ENCODE results near the gene OSBPL2. TPM values are rescaled to one million over a fixed set of nuclear protein-coding genes. Genes with fewer than 3 reads are reported as not detected.

OSBPL2 gene
- total RNA-seq, 2 experiments from 2014 or later: 23.6 to 24.3 TPM

DNA sequence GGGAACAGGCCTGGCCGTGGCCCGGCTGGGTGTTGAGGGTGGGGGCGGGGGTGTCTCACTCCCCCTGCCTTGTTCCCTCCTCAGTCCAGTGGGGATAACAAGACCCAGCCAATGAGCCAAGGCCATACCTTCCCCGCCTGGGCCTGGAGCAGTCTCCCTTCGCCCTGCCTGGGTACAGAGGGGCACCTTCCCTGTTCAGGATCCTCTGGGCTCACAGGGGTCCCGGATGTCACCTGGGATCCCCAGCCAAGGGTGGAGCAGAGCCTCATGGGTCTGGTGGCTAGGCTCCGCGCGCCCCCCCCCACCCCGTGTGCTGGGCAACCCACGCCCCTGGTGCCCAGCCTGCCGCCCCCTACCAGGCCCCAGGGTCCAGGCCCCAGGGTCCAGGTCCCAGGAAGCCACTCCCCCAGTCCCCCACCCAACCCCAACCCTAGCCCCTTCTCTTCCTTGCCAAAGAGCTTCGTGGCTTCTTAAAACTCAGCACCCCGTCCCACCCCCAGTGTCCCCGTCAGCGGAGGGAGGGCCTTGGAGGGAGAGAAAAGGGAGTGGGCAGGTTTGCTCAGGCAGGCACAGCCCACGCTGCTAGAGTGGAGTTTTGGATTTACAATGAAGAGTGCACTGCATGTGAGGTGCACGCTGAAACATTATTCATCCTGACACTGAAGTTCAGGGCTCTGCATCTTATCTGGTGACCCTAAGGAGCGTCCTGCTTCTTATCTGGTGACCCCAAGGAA lies 30.1 kb upstream of the OSBPL2 start:
- Mint-ChIP-seq H3K27me3 (no peaks in the 10 kb centered on the region), H3K9me3 (no peaks in the 10 kb centered on the region), H3K4me3 (no peak overlapping the region), H3K36me3 (ENCODE audit: low read depth) (peaks cover 1% of the 10 kb centered on the region), H3K4me1 (ENCODE audit: low read depth) (no peaks in the 10 kb centered on the region), H3K27ac (no peak overlapping the region)
- intact Hi-C loops (cut with micrococcal nuclease): no loop called here
- CTCF ChIA-PET: no interaction called here
- POLR2A ChIA-PET: no interaction called here
- DNase-seq (no peak), ATAC-seq (no peak)
- TF ChIP-seq, protein P1, sequence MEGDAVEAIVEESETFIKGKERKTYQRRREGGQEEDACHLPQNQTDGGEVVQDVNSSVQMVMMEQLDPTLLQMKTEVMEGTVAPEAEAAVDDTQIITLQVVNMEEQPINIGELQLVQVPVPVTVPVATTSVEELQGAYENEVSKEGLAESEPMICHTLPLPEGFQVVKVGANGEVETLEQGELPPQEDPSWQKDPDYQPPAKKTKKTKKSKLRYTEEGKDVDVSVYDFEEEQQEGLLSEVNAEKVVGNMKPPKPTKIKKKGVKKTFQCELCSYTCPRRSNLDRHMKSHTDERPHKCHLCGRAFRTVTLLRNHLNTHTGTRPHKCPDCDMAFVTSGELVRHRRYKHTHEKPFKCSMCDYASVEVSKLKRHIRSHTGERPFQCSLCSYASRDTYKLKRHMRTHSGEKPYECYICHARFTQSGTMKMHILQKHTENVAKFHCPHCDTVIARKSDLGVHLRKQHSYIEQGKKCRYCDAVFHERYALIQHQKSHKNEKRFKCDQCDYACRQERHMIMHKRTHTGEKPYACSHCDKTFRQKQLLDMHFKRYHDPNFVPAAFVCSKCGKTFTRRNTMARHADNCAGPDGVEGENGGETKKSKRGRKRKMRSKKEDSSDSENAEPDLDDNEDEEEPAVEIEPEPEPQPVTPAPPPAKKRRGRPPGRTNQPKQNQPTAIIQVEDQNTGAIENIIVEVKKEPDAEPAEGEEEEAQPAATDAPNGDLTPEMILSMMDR (IDR thresholded peaks at IDR 0.05): no peak

DNA sequence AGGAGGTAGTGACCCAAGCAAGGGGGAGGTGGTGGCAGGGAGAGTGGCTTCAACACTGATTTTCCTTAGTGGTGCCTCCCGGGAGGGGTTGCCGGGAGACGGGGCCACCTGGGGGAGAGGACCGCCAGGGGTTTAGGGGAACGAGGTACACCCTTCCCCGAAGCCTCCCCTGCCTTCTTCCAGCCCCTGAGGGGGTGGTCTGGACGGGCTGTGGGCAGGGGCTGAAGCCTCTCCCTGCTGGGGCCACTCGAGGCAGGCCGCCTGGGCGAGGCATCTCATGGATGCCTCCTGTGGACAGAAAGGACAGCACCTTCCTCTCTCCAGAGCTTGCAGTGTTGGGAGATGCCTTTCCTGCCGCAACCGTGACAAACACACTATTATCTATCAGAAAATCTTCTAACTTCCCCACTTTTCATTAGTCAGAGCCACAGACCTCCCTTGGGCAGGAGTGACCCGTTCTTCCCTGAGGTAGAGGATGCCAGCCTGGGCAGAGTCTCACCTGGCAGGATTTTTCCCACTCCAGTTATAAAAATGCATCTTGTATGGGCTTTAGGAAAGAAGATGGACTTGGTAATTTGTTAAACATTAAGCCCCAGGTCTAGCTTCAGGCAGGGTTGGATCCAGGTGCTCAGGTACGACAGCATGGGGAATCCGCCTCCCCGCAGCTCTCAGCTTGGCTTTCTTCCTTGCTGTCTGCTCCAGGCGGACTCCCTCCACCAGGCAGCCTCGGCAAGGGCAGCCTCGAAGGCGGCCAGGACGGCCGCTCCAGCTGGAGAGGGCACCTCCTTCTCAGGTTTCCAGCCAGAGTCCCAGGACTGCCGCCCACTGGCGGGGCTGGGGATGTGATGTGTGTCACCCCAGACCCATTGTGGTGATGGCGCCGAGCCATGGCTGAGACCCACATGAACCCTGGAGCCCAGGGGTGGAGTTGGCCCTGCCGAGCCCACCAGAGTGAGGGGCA lies 29.2 kb upstream of the OSBPL2 start:
- Mint-ChIP-seq H3K27ac (no peak overlapping the region), H3K4me1 (ENCODE audit: low read depth) (no peaks in the 10 kb centered on the region), H3K9me3 (no peaks in the 10 kb centered on the region), H3K36me3 (ENCODE audit: low read depth) (no peaks in the 10 kb centered on the region), H3K4me3 (no peak overlapping the region), H3K27me3 (peaks cover under 1% of the 10 kb centered on the region)
- intact Hi-C loops (cut with micrococcal nuclease): no loop called here
- ATAC-seq (no peak), DNase-seq (no peak)
- TF ChIP-seq, protein P1 (IDR thresholded peaks at IDR 0.05): no peak
- CTCF ChIA-PET: no interaction called here
- POLR2A ChIA-PET: no interaction called here

DNA sequence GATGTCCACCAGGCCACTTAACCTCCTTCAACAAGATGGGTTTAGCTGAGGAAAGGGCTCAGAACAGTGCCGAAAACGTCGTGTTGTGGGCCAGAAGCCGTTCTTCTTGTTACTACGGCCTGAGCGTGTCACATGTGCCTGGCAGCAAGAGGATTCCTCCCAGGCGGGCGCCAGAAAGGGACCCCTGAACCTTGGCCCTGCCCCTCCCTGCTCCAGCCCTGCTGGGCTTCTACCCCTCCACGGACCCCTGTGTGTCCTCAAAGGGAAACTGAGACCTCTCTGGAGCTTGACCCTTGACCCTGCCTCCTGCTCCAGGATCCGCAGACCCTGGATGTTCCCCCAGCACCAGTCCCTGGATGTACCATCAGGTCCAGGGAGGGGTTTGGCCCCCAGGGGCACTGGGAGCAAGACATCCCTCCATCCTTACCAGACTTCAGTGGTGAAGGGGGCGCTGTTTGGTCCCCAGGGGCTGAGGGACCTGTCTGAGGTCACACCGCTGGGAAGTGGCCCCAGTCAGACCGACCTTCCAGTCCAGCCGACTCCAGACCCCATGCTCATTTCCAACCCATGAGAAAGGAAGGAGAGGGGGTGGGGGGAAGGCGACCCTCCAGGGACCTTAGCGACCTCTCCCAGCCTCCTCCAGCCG lies 28.3 kb upstream of the OSBPL2 start:
- POLR2A ChIA-PET: no interaction called here
- Mint-ChIP-seq H3K27me3 (peaks cover 7% of the 10 kb centered on the region), H3K36me3 (ENCODE audit: low read depth) (no peaks in the 10 kb centered on the region), H3K4me1 (ENCODE audit: low read depth) (no peaks in the 10 kb centered on the region), H3K27ac (no peak overlapping the region), H3K4me3 (no peak overlapping the region), H3K9me3 (no peaks in the 10 kb centered on the region)
- ATAC-seq: no peak
- TF ChIP-seq, protein P1 (IDR thresholded peaks at IDR 0.05): no peak
- CTCF ChIA-PET: no interaction called here
- intact Hi-C loops (cut with micrococcal nuclease): no loop called here
- no peak for DNase-seq

DNA sequence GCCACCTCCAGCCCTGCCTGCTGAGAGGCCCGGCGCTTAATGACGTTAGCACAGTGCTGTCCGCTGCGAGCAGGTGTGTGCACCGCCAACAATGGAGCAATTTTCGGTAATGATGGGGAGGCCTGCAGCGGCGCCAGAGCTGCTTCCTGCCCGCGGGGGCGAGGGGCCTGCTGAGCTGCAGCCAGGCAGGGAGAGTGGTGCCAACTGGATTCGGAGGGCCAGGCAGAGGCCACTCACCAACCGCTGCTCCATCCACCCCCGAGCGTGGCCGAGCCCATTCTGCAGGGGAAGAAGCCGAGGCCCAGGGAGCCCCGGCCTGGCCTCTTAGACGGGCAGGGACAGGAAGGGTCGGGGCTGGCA lies 27.8 kb upstream of the OSBPL2 start:
- Mint-ChIP-seq H3K36me3 (ENCODE audit: low read depth) (no peaks in the 10 kb centered on the region), H3K4me3 (no peak overlapping the region), H3K9me3 (no peaks in the 10 kb centered on the region), H3K27ac (no peak overlapping the region), H3K27me3 (peaks cover 7% of the 10 kb centered on the region), H3K4me1 (ENCODE audit: low read depth) (no peaks in the 10 kb centered on the region)
- POLR2A ChIA-PET: no interaction called here
- DNase-seq: no peak
- intact Hi-C loops (cut with micrococcal nuclease): no loop called here
- CTCF ChIA-PET: no interaction called here
- TF ChIP-seq, protein P1 (IDR thresholded peaks at IDR 0.05): no peak
- no peak for ATAC-seq

DNA sequence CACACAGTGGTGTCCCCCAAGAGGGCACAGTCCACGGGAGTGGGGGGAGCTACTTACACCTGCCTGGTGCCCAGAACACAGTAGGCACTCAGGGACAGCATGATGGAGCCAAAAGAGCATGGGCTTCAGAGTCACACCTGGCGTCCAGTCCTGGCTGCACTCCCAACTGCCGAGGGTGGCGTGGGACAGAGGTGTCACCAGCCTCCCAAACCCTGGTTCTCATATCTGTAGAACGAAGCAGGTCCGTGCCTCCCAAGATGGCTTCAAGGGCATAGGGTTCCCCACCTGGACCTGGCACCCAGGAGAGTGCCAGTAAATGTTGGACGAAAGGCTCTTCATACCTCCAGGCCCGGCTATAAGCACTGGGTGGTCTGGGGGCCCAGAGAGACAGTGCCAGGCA lies 27.1 kb upstream of the OSBPL2 start:
- Mint-ChIP-seq H3K4me3 (no peak overlapping the region), H3K36me3 (ENCODE audit: low read depth) (no peaks in the 10 kb centered on the region), H3K27ac (no peak overlapping the region), H3K9me3 (no peaks in the 10 kb centered on the region), H3K4me1 (ENCODE audit: low read depth) (no peaks in the 10 kb centered on the region), H3K27me3 (peaks cover 7% of the 10 kb centered on the region)
- POLR2A ChIA-PET: no interaction called here
- intact Hi-C loops (cut with micrococcal nuclease): no loop called here
- ATAC-seq: no peak
- TF ChIP-seq, protein P1 (IDR thresholded peaks at IDR 0.05): no peak
- CTCF ChIA-PET: no interaction called here
- no peak for DNase-seq

Measured in activated CD8-positive, alpha-beta T cell treated with anti-CD3 and anti-CD28 coated beads for 36 hours (primary cell).